Ureter (tissue), 1 donor: ENCODE measurements around the gene LRTM2. TPM values are rescaled to one million over a fixed set of nuclear protein-coding genes. Genes with fewer than 3 reads are reported as not detected.

Experiments
- DNase-seq: peaks from one replicate; pipeline ENCODE4 v3.0.0-alpha.2; 2020; ENCODE audit warnings: low spot score
- total RNA-seq: library from RNA; stranded (reverse); gene quantifications from one replicate; pipeline ENCODE4 v1.2.4, GENCODE V29; 2023
- donor health status: DM: yes; HTN: yes; CAD: no.

The LRTM2 gene
- not detected for total RNA-seq

DNA sequence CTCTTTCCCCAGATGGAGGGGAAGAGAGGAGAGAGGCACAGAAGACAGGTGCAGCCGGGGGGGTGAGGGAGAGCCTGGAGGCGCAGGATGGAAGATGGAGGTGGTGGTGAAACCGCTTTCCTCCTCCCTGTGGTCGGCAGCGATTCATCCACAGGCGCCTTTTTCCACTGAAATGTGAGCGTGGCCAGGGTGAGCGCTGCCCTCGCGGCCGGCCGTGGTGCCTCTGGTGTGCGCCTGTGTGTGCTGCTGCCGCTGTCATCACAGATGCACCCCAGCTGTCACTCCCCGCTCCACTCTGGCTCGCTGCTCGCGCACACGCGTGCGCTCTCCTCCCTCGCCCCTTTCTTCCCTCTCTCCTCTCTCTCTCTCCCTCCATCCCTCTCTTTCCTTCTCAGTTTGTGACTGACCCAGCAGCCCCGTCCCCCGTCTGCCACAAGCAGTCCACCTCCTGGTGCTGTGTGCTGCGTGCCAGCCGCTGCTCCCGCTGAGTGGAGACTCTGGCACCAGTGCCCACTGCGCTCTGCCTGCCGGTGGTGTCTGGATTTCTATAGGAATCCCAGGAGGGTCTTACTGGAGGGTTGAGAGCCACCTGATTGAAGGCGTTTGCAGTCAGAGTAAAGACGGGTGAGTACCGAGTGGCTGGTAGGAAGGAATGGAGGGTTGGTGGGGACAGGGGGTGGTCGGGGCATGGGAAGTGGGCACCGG lies at the start of gene LRTM2:
Gene LRTM2 (plus strand): TSS at position 375 of the 705 bp plus-strand sequence. CDS start 7,584 bp downstream, outside the sequence.
- no peak for DNase-seq

GRCh38 chr12:1773937-1774655 lies 46.3 kb upstream of the LRTM2 start:
- no peak for DNase-seq

DNA sequence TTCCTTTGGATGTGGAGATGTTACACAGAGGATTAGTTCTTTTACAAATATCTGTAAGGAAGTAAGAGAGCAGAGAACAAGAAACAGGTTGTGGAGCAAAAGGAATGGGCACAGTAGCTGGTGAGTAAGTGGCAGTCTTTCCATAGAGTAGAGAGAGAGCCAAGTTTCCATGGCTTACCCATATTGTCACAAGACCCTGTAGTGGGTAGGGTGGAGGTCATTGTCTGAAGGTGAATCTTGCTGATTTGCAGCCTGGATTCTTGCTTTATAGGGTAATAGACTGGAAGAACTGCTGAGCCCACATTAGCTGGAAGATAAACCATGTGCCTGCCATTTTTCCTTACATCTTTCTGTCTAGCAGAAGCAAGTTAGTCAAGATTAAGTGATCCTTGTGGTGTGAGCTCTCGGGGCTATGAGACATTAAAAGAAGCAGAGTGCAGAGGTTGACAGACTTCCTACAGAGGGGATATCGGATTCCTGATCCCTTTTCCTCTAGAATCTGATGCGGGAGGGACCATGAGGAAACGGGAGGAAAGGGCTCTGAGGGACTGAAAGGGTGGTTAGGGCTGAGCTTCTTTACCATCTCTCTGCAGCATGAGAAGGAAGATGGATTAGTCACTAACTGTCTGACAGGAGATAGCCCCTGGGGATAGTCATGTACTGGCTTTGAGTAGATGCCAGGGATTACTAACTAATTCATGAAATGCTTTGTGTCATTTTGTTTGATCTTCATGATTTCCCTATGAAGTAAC lies 44.0 kb upstream of the LRTM2 start:
- no peak for DNase-seq

GRCh38 chr12:1777798-1778197 lies 42.6 kb upstream of the LRTM2 start:
- DNase-seq: no peak

- DNase-seq: no peak
Measured at GRCh38 chr12:1778911-1779310, 41.5 kb upstream of the LRTM2 start.

DNA sequence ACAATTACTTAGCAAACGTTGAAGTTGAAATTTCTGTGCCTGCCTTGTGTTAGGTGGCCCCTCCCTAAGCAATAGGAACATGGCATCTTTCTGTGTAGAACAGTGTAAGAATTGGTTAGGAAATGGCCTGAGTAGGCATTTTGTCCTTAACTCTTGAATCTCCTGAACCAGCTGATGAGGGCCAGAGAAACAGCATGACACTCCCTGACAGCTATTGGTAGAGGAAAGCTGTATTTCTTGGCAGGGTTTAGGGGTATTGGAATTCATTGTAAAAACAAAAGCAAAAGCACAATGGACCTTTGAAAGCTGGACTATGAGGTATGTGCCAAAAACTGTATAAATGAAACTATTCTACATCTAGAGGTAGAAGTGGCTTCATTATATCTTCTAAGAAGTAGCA lies 40.6 kb upstream of the LRTM2 start:
- DNase-seq: no peak

DNA sequence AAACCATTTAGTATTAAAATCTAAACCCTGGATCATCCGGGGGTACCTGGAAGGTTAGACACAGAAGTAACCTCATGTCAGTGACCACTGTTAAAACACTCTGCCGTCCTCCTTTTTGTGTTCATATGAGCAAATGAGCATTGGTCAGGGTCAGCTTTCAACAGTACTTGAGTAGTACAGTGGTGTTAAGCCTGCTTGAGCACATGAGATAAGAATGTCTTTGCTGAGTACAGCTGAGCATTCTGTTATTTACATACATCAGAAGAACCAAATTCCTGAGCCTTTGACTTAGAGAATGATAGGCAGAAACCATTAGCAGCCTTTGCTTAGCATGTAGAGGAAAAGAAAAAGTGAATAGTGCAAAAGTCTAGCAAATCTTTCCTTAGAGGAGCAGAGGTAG lies 38.6 kb upstream of the LRTM2 start:
- DNase-seq: no peak

DNA sequence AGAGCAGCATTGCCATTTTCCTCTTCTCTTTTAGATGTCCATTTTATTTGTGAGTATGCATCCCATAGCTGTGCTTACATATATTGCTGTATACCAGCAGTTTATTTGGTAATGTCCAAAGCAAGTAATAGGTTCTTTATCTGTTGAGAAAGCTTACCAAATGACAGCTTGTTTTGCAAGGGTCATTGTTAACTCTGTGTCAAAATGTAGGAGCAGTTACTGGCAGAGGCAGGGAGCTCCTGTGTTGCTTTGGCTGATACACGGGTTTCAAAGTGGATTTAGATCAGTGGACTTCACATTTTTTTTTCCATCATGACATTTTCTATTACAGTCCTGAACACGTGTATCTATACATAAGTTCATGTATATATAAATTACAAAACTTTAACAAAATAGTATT lies 38.1 kb upstream of the LRTM2 start:
- DNase-seq: no peak

- DNase-seq: no peak
Measured at GRCh38 chr12:1787714-1788113, 32.7 kb upstream of the LRTM2 start.

- no peak for DNase-seq
Measured at GRCh38 chr12:1790444-1790843, 29.9 kb upstream of the LRTM2 start.

DNA sequence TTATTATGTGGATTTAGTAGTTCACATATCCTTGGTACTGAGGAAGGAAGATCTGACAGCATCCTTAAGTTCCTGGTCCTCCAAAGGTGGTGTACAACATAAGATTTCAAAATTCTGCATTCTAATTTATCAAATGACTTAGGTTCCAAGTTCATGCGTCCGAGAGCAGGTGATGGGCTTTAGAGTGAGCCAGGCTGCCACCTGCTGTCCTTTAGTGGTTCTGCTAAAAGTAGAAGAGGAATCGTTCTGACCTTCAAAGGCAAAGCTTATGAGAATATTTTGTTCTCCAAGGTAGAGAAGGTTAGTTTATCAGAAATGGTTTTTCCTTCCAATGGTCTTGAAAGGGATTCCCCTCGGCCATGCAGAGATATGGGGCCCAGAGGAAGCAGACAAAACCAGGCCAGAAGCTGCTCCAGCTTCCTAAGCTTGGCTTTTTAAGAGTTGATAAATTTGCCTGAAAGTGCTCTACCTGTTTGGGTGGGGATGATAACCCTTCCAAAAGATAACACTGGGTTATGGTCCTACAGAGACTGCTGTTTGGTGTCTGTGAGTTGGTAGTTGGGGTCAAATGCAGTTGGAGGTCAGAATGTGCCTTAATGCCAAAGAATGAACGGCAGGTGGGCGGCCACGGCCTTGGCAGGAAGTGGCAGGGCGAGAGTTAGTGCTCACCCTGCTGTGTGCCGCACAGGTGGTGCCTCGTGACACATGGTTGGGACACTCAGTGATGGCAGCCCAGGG lies 29.1 kb upstream of the LRTM2 start:
- DNase-seq: no peak

- no peak for DNase-seq
Measured at GRCh38 chr12:1792406-1792805, 28.0 kb upstream of the LRTM2 start.

GRCh38 chr12:1793426-1794210 lies 26.7 kb upstream of the LRTM2 start:
- no peak for DNase-seq

GRCh38 chr12:1794440-1795090 lies 25.8 kb upstream of the LRTM2 start:
- no peak for DNase-seq

DNA sequence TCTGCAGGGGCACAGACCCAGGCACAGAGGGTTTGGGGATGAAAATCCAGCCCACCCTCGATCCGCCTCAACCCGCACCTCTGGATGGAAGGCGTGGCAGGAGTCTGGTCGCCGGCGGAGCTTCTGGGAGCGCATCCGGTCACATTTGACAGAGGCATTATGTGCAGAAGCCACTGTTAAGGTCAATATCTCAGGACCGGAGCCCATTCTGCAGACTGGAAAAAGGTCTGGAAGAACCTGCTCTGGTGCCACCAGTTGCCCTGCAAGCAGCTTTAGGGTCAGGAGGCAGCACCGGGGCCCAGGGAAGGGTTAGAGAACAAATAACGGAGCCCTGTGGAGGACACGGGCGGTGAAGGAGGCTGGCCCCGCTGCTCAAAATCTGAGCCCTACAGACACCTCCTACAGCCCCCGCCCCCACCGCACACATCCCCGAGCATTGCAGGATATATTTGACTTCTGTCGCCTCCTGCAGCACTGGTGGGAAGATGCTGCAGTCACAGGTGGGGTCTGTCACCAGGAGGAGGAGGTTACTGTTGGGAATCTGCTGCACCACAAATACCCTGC lies 25.1 kb upstream of the LRTM2 start:
- no peak for DNase-seq

DNA sequence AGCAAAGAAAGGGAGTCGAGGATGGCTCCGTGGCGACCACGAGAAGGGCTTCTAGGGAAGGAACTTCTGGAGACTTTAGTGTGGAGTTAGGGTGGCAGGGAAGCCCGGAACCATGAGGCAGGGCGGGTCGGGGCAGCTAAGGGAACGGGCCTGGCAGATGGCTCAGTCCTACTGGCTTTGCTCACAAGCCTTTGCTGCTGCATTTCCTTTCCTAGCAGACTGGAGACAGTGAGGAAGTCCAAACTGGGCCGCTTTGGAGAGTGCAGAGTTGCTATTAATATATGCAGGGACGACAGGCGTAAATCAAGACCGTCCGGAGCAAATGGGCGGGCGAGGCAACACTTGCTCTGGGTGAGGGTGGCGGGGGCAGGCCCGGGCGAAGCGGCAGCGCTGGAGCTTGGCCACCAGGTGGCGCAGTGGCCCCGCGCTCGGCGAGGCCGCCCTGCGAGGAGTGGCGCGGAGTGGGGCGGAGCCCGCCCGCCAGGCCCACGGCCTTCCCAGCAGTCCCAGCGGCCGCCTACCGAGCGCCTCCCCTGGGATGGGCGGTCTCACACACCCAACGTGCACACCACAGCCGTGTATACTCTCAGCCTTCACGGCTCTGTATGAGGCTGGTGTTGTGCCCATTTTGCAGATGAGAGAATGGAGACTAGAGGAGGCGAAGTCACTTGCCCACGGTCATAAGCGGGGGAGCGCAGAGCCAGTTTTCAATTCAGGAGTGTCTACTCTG lies 24.4 kb upstream of the LRTM2 start:
- DNase-seq: peak; percentile 93

DNA sequence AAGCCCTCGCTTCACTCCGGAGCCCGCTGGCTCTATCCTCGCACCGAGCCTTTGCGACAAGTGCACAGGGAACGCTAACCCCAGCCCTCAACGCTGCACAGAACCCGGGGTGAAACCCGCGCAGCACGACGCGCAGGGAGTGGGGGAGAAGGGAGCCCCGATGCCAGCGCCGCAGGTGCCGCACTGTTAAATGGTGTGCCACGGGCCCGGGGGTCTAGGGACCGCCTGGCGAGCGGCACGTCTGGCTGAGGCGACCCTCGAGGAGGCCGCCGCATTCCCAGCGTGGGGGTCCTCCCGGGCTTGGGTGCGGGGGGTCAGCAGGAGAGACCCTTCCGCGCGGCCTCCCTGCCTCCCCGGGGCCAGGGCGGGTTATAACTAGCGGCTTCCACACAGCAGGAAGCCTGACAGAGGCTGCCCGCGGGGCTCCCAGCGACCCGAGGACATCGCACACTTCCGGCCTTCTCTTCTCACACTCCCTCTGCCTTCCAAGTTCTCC lies 23.8 kb upstream of the LRTM2 start:
- no peak for DNase-seq

DNA sequence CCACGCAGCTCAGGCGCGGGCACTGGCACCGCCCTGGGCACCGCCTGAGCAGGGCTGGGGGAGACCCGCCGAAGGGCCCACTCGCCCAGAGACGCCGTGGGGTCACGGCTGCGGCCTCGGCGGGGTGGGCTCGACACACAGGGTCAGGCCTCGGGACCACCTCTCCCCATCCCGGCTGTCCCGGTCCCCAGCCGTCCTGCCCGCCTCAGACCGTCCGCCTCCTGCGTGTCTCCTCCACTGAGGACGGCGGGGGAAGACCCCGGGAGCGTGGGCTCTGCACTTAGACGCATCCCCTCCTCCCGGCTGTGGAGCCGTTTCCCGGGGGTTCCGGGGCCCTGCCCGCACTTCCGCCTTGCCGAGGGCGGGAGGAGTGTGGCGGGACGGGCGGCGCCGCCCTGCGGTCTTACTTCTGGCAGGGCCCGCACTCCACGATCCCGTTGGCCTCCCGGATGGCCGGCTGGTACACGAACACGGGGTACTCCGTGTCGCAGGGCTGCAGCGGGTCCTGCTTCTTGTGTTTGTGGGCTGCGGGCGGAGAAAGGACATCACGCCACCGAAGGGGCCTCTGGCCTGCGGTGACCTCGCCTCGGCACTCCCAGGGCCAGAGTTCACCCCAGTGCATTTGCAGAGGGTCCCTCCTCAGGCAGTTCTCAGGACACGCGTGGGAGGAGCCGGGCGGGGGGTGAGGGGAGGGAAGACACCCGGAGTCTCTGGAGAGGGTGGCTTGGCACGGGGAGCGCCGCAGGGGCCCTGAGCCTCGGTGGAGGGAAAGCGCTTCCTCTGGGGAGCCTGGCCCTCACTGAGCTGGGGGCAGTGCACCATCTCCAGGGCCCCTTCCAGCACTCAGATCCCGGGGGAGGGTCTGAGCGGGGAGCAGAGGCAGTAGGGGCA lies 23.1 kb upstream of the LRTM2 start:
- DNase-seq: peak; percentile 72
